Activated CD4-positive, alpha-beta T cell treated with anti-CD3 and anti-CD28 coated beads, Interleukin-2, amount 50 U/mL, for 16 hours (primary cell): ENCODE data around the gene BRPF3.

Experiments
- DNase-seq: peaks from one replicate; pipeline ENCODE4 v3.0.0-alpha.2; 2020

Gene BRPF3

GRCh38 chr6:36196113-36196879 is at the start of gene BRPF3:
Gene BRPF3 (plus strand): TSS chr6:36196744. CDS start chr6:36200323, 3,579 bp downstream.
- peak; percentile 63 for DNase-seq

GRCh38 chr6:36147294-36147693 is 49.2 kb upstream of the BRPF3 start:
- DNase-seq: no peak

- DNase-seq: no peak
Observed at GRCh38 chr6:36149476-36149875, 47.1 kb upstream of the BRPF3 start.

GRCh38 chr6:36150283-36150682 is 46.3 kb upstream of the BRPF3 start:
- DNase-seq: no peak

GRCh38 chr6:36154286-36154685 is 42.3 kb upstream of the BRPF3 start:
- no peak for DNase-seq

- DNase-seq: no peak
Observed at GRCh38 chr6:36155662-36156061, 40.9 kb upstream of the BRPF3 start.

GRCh38 chr6:36160147-36160760 is 36.3 kb upstream of the BRPF3 start:
- DNase-seq: no peak

GRCh38 chr6:36169023-36170007 is 27.2 kb upstream of the BRPF3 start:
- peak; percentile 20 for DNase-seq

GRCh38 chr6:36170704-36171103 is 25.8 kb upstream of the BRPF3 start:
- no peak for DNase-seq

GRCh38 chr6:36171573-36171972 is 25.0 kb upstream of the BRPF3 start:
- no peak for DNase-seq

GRCh38 chr6:36177166-36177565 is 19.4 kb upstream of the BRPF3 start:
- peak; percentile 29 for DNase-seq

- DNase-seq: no peak
Observed at GRCh38 chr6:36178544-36178943, 18.0 kb upstream of the BRPF3 start.

GRCh38 chr6:36180126-36180525 is 16.4 kb upstream of the BRPF3 start:
- no peak for DNase-seq

- DNase-seq: no peak
Observed at GRCh38 chr6:36184311-36184710, 12.2 kb upstream of the BRPF3 start.

GRCh38 chr6:36186199-36186598 is 10.3 kb upstream of the BRPF3 start:
- no peak for DNase-seq

- DNase-seq: no peak
Observed at GRCh38 chr6:36187446-36187845, 9.1 kb upstream of the BRPF3 start.

GRCh38 chr6:36195471-36196112 is 952 bp upstream of the BRPF3 start:
- no peak for DNase-seq

- peak; percentile 99 for DNase-seq
Observed at GRCh38 chr6:36196880-36197548, 470 bp downstream of the BRPF3 start.

- no peak for DNase-seq
Observed at GRCh38 chr6:36197739-36198221, 1.2 kb downstream of the BRPF3 start.

GRCh38 chr6:36198986-36199385 is 2.4 kb downstream of the BRPF3 start:
- DNase-seq: no peak

- DNase-seq: no peak
Observed at GRCh38 chr6:36200154-36200891, 3.8 kb downstream of the BRPF3 start.
